GM18511 (cell line): ENCODE measurements around the gene LCE2A.

ENCODE experiments used
- ATAC-seq: cut with Tn5 transposase; IDR thresholded peaks from one replicate; pipeline ENCODE4 v1.9.1; 2021; ENCODE audit warnings: mild to moderate bottlenecking, moderate library complexity; ENCODE audit not compliant: unreplicated experiment

Gene LCE2A

GRCh38 chr1:152741656-152742055 is 43.5 kb downstream of the LCE2A start:
- no peak for ATAC-seq

GRCh38 chr1:152743371-152744145 is 45.4 kb downstream of the LCE2A start:
- ATAC-seq, result no peak

- ATAC-seq, result no peak
Observed at GRCh38 chr1:152745289-152745704, 47.2 kb downstream of the LCE2A start.

GRCh38 chr1:152745765-152746444 is 47.8 kb downstream of the LCE2A start:
- no peak for ATAC-seq

GRCh38 chr1:152747831-152748230 is 49.7 kb downstream of the LCE2A start:
- ATAC-seq, result no peak
